IMR-90 (cell line): Measurements from ENCODE around the gene EPB41L3. TPM values are rescaled to one million over a fixed set of nuclear protein-coding genes. Genes with fewer than 3 reads are reported as not detected.

ENCODE experiments used
- ATAC-seq: fragments of 200-7000 bp; cut with Tn5 transposase; 2 replicates; pipeline ENCODE4 v1.9.1; 2020; ENCODE audit warnings: low read depth, mild to moderate bottlenecking, moderate library complexity
- BruUV-seq: library from RNA; stranded (reverse); fragments of 400-500 nt; replicated peaks from 2 replicates; lab custom pipeline; 2021; lab: Mats Ljungman, UMichigan
- CTCF ChIA-PET: fragments of 300-600 bp; formaldehyde crosslinking; extraction: SDS; loops from one replicate; lab custom pipeline; 2021; ENCODE audit warnings: antibody characterized with exemption; lab: Yijun Ruan, JAX
- POLR2A ChIA-PET: fragments of 300-600 bp; sonication (Branson Sonifier 250); formaldehyde crosslinking; loops from one replicate; lab custom pipeline; 2022; ENCODE audit warnings: antibody characterized with exemption; ENCODE audit not compliant: unreplicated experiment; lab: Charles Lee
- DNase-seq: peaks from one replicate; pipeline ENCODE4 v3.0.0; 2013
- H2AFZ ChIP-seq: replicated peaks from 2 replicates; pipeline ENCODE3; 2013; ENCODE audit warnings: low read length, mild to moderate bottlenecking; ENCODE audit not compliant: poor library complexity
- H2AK5ac ChIP-seq: 2 replicates; pipeline ENCODE4 v1.6.1; 2013; ENCODE audit warnings: low read depth, low read length, inconsistent platforms
- H2AK9ac ChIP-seq: replicated peaks from 2 replicates; pipeline ENCODE3; 2013; ENCODE audit warnings: mild to moderate bottlenecking, low read depth, low read length, moderate library complexity; ENCODE audit not compliant: poor library complexity
- H2BK120ac ChIP-seq: 2 replicates; pipeline ENCODE4 v1.6.1; 2013; ENCODE audit warnings: low read depth, low read length, inconsistent platforms
- H2BK15ac ChIP-seq: 3 replicates; pipeline ENCODE4 v1.6.1; 2013; ENCODE audit warnings: low read depth, low read length, inconsistent platforms
- H2BK20ac ChIP-seq: 2 replicates; pipeline ENCODE4 v1.6.1; 2013; ENCODE audit warnings: low read depth, mild to moderate bottlenecking, inconsistent platforms, low read length, moderate library complexity
- H2BK5ac ChIP-seq: 2 replicates; pipeline ENCODE4 v1.6.1; 2013; ENCODE audit warnings: mild to moderate bottlenecking, low read depth, low read length, inconsistent platforms; ENCODE audit not compliant: poor library complexity, severe bottlenecking
- H3K14ac ChIP-seq: replicated peaks from 2 replicates; pipeline ENCODE4 v1.6.1; 2013; ENCODE audit warnings: low read depth, low read length, inconsistent platforms
- H3K18ac ChIP-seq: 2 replicates; pipeline ENCODE4 v1.6.1; 2013; ENCODE audit warnings: low read depth, low read length, control low read depth
- H3K23ac ChIP-seq: 2 replicates; pipeline ENCODE4 v1.6.1; 2013; ENCODE audit warnings: low read depth, low read length, inconsistent platforms
- H3K27ac ChIP-seq: 2 replicates; pipeline ENCODE4 v1.5.1; 2013; ENCODE audit warnings: mild to moderate bottlenecking, control low read depth, low read length; ENCODE audit not compliant: insufficient read depth
- H3K27me3 ChIP-seq: 2 replicates; pipeline ENCODE4 v1.6.1; 2013; ENCODE audit warnings: low read length; ENCODE audit not compliant: control insufficient read depth, insufficient read depth
- H3K36me3 ChIP-seq: 2 replicates; pipeline ENCODE4 v1.6.1; 2013; ENCODE audit warnings: low read length, mixed read lengths; ENCODE audit not compliant: control insufficient read depth, insufficient read depth
- H3K4ac ChIP-seq: 2 replicates; pipeline ENCODE4 v1.6.1; 2013; ENCODE audit warnings: low read depth, low read length, inconsistent platforms
- H3K4me1 ChIP-seq: 2 replicates; pipeline ENCODE4 v1.6.1; 2013; ENCODE audit warnings: low read length, mixed read lengths; ENCODE audit not compliant: control insufficient read depth, insufficient read depth
- H3K4me2 ChIP-seq: 2 replicates; pipeline ENCODE4 v1.6.1; 2013; ENCODE audit warnings: low read depth, mild to moderate bottlenecking, control low read depth, low read length, moderate library complexity
- H3K4me3 ChIP-seq: 2 replicates; pipeline ENCODE4 v1.5.1; 2013; ENCODE audit warnings: low read depth, mild to moderate bottlenecking, control low read depth, low read length, moderate library complexity; ENCODE audit not compliant: insufficient read depth
- H3K56ac ChIP-seq: 2 replicates; pipeline ENCODE4 v1.6.1; 2013; ENCODE audit warnings: low read length, inconsistent platforms; ENCODE audit not compliant: insufficient read depth; ENCODE audit errors: extremely low read depth
- H3K79me1 ChIP-seq, 2 experiments: 2 replicates each; pipeline ENCODE4 v1.6.1; 2013; ENCODE audit warnings: low read length in 2 of 2, inconsistent platforms in 1 of 2, low read depth in 1 of 2
- H3K9ac ChIP-seq: 2 replicates; pipeline ENCODE4 v1.6.1; 2013; ENCODE audit warnings: low read depth, low read length, control low read depth
- H3K9me1 ChIP-seq: 2 replicates; pipeline ENCODE4 v1.6.1; 2013; ENCODE audit warnings: low read length, inconsistent platforms; ENCODE audit not compliant: insufficient read depth
- H3K9me3 ChIP-seq: 2 replicates; pipeline ENCODE4 v1.6.1; 2013; ENCODE audit warnings: low read length; ENCODE audit not compliant: control insufficient read depth, insufficient read depth
- H4K20me1 ChIP-seq: 2 replicates; pipeline ENCODE4 v1.6.1; 2013; ENCODE audit warnings: low read length, inconsistent platforms; ENCODE audit not compliant: insufficient read depth
- H4K5ac ChIP-seq: 2 replicates; pipeline ENCODE4 v1.6.1; 2013; ENCODE audit warnings: mild to moderate bottlenecking, low read depth, low read length, control low read depth
- H4K8ac ChIP-seq, 2 experiments: 2 replicates each; pipeline ENCODE4 v1.6.1; 2013; ENCODE audit warnings: low read depth in 2 of 2, low read length in 2 of 2, control low read depth in 1 of 2, inconsistent platforms in 1 of 2
- H4K91ac ChIP-seq: 2 replicates; pipeline ENCODE4 v1.6.1; 2013; ENCODE audit warnings: low read depth, low read length, inconsistent platforms; ENCODE audit not compliant: insufficient read depth
- MAFK ChIP-seq: IDR thresholded peaks from 2 replicates; pipeline ENCODE4 v1.6.1; 2012; ENCODE audit warnings: low read depth, low read length, improper control_type of control experiment
- MAZ ChIP-seq: IDR thresholded peaks from 2 replicates; pipeline ENCODE4 v1.6.1; 2012; ENCODE audit warnings: low read depth, mild to moderate bottlenecking, low read length, improper control_type of control experiment, moderate library complexity, borderline replicate concordance
- MXI1 ChIP-seq: IDR thresholded peaks from 2 replicates; pipeline ENCODE4 v1.6.1; 2012; ENCODE audit warnings: low read depth, mild to moderate bottlenecking, low read length, moderate library complexity, borderline replicate concordance
- NFE2L2 ChIP-seq: fragments of 150-350 bp; IDR thresholded peaks from 2 replicates; pipeline ENCODE4 v1.6.1; 2016; ENCODE audit warnings: low read depth, mild to moderate bottlenecking, low read length
- POLR2A ChIP-seq: IDR thresholded peaks from 2 replicates; pipeline ENCODE4 v1.6.1; 2012; ENCODE audit warnings: mild to moderate bottlenecking, low read depth, low read length
- RFX5 ChIP-seq: IDR thresholded peaks from 2 replicates; pipeline ENCODE4 v1.8.0; 2012; ENCODE audit warnings: low read depth, mild to moderate bottlenecking, low read length, moderate library complexity
- WGBS, 2 experiments: methylation state at CpG; one replicate each; pipeline versions ENCODE4 v1.1.5 to v1.1.7; 2013; ENCODE audit warnings: missing lambda C conversion rate in 2 of 2; ENCODE audit not compliant: insufficient read length in 1 of 2; ENCODE audit errors: extremely low coverage in 2 of 2; 5-methylcytosine and 5-hydroxymethylcytosine counted together
- dilution Hi-C: fragments of 300-500 bp; cut with HindIII; formaldehyde crosslinking; loops from one replicate; pipeline ENCODE4 v1.14.3; 2018; ENCODE audit warnings: low sequenced_read_pairs; ENCODE audit not compliant: unreplicated experiment
- in situ Hi-C: fragments of 300-500 bp; cut with MboI; formaldehyde crosslinking; loops from 3 replicates; pipeline ENCODE4 v1.14.3; 2019; ENCODE audit warnings: low sequenced_read_pairs, inconsistent platforms, mixed read lengths
- intact Hi-C: fragments of 100-400 bp; cut with micrococcal nuclease; formaldehyde crosslinking; loops from 2 replicates; pipeline ENCODE4 v1.10.0; 2022
- polyA plus RNA-seq, 3 experiments: library from polyadenylated mRNA; depleted of rRNA; stranded (reverse); fragments of >200 nt; gene quantifications; 2 replicates each; pipeline ENCODE4 v1.2.3, GENCODE V29; 2012; ENCODE audit warnings: low replicate concordance in 1 of 3
- total RNA-seq: library from RNA; depleted of rRNA; stranded (reverse); fragments of >200 nt; gene quantifications from 2 replicates; pipeline ENCODE4 v1.2.3, GENCODE V29; 2012

EPB41L3 gene
- total and polyA plus RNA-seq, 2 of the 4 experiments (the other 2 are of a cell fraction), result 36.6 to 70.3 TPM

- H4K91ac ChIP-seq, result no peak overlapping the region
- no peak overlapping the region for H2BK5ac ChIP-seq
- H4K20me1 ChIP-seq, result no peaks in the 10 kb centered on the region
- H3K27ac ChIP-seq, result no peak overlapping the region
- no peak overlapping the region for H2BK15ac ChIP-seq
- ChIA-PET CTCF (no interaction called here), POLR2A (no interaction called here)
- H3K4me2 ChIP-seq, result no peak overlapping the region
- intact Hi-C loops (no loop called here), in situ Hi-C loops (no loop called here), dilution Hi-C loops (no loop called here)
- no peaks in the 10 kb centered on the region for H3K27me3 ChIP-seq
- H4K5ac ChIP-seq, result no peak overlapping the region
- no peak overlapping the region for H3K14ac ChIP-seq
- TF ChIP-seq MAZ (no peak), MXI1 (no peak), MAFK (no peak), POLR2A (no peak), NFE2L2 (no peak), RFX5 (no peak)
- peak overlapping the region; percentile 2; the same call in 1 of the 2 replicates for H2BK20ac ChIP-seq
- H3K23ac ChIP-seq, result no peak overlapping the region
- no peaks in the 10 kb centered on the region for H3K9me1 ChIP-seq
- H4K8ac ChIP-seq, result no peak overlapping the region
- no peak overlapping the region for H2AFZ ChIP-seq
- no peak overlapping the region for H2AK9ac ChIP-seq
- no peak overlapping the region for H3K56ac ChIP-seq
- no peak overlapping the region for H3K18ac ChIP-seq
- WGBS, 2 experiments, result no CpG with 5 or more reads among the region's 7 CpGs
- H3K4me1 ChIP-seq, result peaks cover 9% of the 10 kb centered on the region
- no peak overlapping the region for H2AK5ac ChIP-seq
- H3K4ac ChIP-seq, result no peak overlapping the region
- ATAC-seq, result peak; percentile 64; the same call in 1 of the 2 replicates
- no peak overlapping the region for H2BK120ac ChIP-seq
- no peaks in the 10 kb centered on the region for H3K36me3 ChIP-seq
- H3K9me3 ChIP-seq, result no peaks in the 10 kb centered on the region
- peak; percentile 64 for DNase-seq
- no peaks in the 10 kb centered on the region for H3K79me1 ChIP-seq
- no TSS peak for BruUV-seq
- H3K9ac ChIP-seq, result no peak overlapping the region
- H3K4me3 ChIP-seq, result no peak overlapping the region
Observed at GRCh38 chr18:5584746-5585417, 41.1 kb upstream of the EPB41L3 start.
